GM18508 (cell line): Measurements from ENCODE around the gene DOCK4.

Source experiments
- ATAC-seq: cut with Tn5 transposase; IDR thresholded peaks from one replicate; pipeline ENCODE4 v1.9.1; 2021; ENCODE audit warnings: moderate number of reproducible peaks; ENCODE audit not compliant: insufficient read depth, unreplicated experiment

Gene DOCK4

GRCh38 chr7:111878785-111879184, 327.4 kb downstream of the DOCK4 start:
- no peak for ATAC-seq

- no peak for ATAC-seq
Observed at GRCh38 chr7:111877931-111878330, 328.3 kb downstream of the DOCK4 start.

- ATAC-seq, result no peak
Observed at GRCh38 chr7:111873963-111874690, 332.1 kb downstream of the DOCK4 start.

- ATAC-seq, result no peak
Observed at GRCh38 chr7:111873326-111873646, 332.9 kb downstream of the DOCK4 start.

GRCh38 chr7:111872450-111873325, 333.5 kb downstream of the DOCK4 start:
- no peak for ATAC-seq

- no peak for ATAC-seq
Observed at GRCh38 chr7:111871283-111871682, 334.9 kb downstream of the DOCK4 start.

GRCh38 chr7:111869280-111869679, 336.9 kb downstream of the DOCK4 start:
- no peak for ATAC-seq

GRCh38 chr7:111867348-111867931, 338.8 kb downstream of the DOCK4 start:
- no peak for ATAC-seq

- no peak for ATAC-seq
Observed at GRCh38 chr7:111866787-111867186, 339.4 kb downstream of the DOCK4 start.

GRCh38 chr7:111865430-111865829, 340.8 kb downstream of the DOCK4 start:
- no peak for ATAC-seq

- no peak for ATAC-seq
Observed at GRCh38 chr7:111864291-111864976, 341.8 kb downstream of the DOCK4 start.

GRCh38 chr7:111863269-111863668, 342.9 kb downstream of the DOCK4 start:
- no peak for ATAC-seq

GRCh38 chr7:111860248-111860647, 346.0 kb downstream of the DOCK4 start:
- no peak for ATAC-seq

GRCh38 chr7:111858331-111858730, 347.9 kb downstream of the DOCK4 start:
- ATAC-seq, result no peak

GRCh38 chr7:111855842-111856227, 350.4 kb downstream of the DOCK4 start:
- no peak for ATAC-seq

GRCh38 chr7:111855161-111855841, 350.9 kb downstream of the DOCK4 start:
- ATAC-seq, result peak; percentile 81

- ATAC-seq, result no peak
Observed at GRCh38 chr7:111853201-111853990, 352.8 kb downstream of the DOCK4 start.

- ATAC-seq, result no peak
Observed at GRCh38 chr7:111852081-111852480, 354.1 kb downstream of the DOCK4 start.

GRCh38 chr7:111846898-111847297, 359.3 kb downstream of the DOCK4 start:
- ATAC-seq, result no peak
